DND-41 (cell line): Measurements from ENCODE around the gene MYO1D.

ENCODE experiments used
- CTCF ChIP-seq: IDR thresholded peaks from 2 replicates; pipeline ENCODE4 v1.5.1; 2012; ENCODE audit warnings: borderline replicate concordance, low read length, moderate library complexity, mild to moderate bottlenecking; ENCODE audit not compliant: poor library complexity, severe bottlenecking; ENCODE audit errors: extremely low read depth
- EZH2 ChIP-seq: IDR thresholded peaks from 3 replicates; pipeline ENCODE4 v1.6.1; 2012; ENCODE audit warnings: borderline replicate concordance, low read depth, mild to moderate bottlenecking, moderate library complexity, low read length, inconsistent platforms; ENCODE audit not compliant: severe bottlenecking

DNA sequence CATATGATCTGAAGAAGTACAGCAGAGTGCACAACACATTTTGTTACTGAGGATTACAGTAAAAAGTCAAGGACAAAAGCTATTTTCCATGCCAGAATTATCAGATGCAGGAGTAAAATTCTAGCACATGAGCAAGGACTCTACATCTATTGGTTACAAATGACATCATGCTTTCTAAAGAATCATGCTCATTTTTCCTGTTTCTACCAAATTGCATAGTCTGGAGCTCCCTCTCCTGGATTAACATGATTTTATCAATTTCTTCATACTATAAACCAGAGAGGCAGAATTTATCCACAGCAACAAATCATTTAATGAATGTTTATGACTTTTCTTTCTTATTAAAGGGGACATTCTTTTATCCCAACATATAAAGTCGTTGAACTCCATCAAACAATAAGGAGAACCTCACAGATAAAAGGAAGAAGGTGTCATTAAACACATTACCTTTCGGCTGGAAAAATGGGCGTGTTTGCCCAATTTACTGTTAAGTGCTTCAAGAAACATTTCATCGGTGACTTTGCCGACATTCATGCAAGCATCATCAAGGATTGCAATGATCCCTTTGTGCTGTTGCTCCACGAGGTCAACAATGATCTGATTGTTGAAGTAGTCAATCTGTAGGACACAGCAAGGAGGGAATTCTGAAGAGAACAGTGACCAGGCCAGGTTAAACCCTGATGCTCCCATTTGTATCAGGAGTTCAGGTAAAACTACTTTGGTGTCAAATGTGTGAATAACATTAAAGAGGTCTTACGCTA lies 121.7 kb downstream of the MYO1D start:
- TF ChIP-seq CTCF (peak; percentile 51), EZH2 (no peak)
